ENCODE results near the gene TLCD2. TPM values are rescaled to one million over a fixed set of nuclear protein-coding genes. Genes with fewer than 3 reads are reported as not detected.

The TLCD2 gene
- total and polyA plus RNA-seq, 9 of the 15 experiments (the other 6 are each of a cell fraction or from before 2014, with no cell fraction given), result 0.10 to 0.89 (median 0.58) TPM

GRCh38 chr17:1686086-1686485 lies 24.1 kb downstream of the TLCD2 start (continued):
- no peak for TF ChIP-seq CEBPZ (IDR thresholded peaks at IDR 0.05; ENCODE audit: borderline replicate concordance, low read depth, low read length)
- TF ChIP-seq ARNT (IDR thresholded peaks at IDR 0.05), result no peak
- TF ChIP-seq U2AF1 (optimal IDR thresholded peaks at IDR 0.05; ENCODE audit: low read depth, low read length), result no peak
- TF ChIP-seq EP400 (IDR thresholded peaks at IDR 0.05), result no peak
- no peak for TF ChIP-seq RFX5 (IDR thresholded peaks at IDR 0.05; ENCODE audit: low read depth, low read length)
- TF ChIP-seq, protein P1, sequence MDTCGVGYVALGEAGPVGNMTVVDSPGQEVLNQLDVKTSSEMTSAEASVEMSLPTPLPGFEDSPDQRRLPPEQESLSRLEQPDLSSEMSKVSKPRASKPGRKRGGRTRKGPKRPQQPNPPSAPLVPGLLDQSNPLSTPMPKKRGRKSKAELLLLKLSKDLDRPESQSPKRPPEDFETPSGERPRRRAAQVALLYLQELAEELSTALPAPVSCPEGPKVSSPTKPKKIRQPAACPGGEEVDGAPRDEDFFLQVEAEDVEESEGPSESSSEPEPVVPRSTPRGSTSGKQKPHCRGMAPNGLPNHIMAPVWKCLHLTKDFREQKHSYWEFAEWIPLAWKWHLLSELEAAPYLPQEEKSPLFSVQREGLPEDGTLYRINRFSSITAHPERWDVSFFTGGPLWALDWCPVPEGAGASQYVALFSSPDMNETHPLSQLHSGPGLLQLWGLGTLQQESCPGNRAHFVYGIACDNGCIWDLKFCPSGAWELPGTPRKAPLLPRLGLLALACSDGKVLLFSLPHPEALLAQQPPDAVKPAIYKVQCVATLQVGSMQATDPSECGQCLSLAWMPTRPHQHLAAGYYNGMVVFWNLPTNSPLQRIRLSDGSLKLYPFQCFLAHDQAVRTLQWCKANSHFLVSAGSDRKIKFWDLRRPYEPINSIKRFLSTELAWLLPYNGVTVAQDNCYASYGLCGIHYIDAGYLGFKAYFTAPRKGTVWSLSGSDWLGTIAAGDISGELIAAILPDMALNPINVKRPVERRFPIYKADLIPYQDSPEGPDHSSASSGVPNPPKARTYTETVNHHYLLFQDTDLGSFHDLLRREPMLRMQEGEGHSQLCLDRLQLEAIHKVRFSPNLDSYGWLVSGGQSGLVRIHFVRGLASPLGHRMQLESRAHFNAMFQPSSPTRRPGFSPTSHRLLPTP (IDR thresholded peaks at IDR 0.05; ENCODE audit: borderline replicate concordance, extremely low read depth, insufficient read length), result no peak
- TF ChIP-seq, protein P2, sequence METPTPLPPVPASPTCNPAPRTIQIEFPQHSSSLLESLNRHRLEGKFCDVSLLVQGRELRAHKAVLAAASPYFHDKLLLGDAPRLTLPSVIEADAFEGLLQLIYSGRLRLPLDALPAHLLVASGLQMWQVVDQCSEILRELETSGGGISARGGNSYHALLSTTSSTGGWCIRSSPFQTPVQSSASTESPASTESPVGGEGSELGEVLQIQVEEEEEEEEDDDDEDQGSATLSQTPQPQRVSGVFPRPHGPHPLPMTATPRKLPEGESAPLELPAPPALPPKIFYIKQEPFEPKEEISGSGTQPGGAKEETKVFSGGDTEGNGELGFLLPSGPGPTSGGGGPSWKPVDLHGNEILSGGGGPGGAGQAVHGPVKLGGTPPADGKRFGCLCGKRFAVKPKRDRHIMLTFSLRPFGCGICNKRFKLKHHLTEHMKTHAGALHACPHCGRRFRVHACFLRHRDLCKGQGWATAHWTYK (CRISPR knock-in tag; IDR thresholded peaks at IDR 0.05), result no peak
- TF ChIP-seq, protein P3, sequence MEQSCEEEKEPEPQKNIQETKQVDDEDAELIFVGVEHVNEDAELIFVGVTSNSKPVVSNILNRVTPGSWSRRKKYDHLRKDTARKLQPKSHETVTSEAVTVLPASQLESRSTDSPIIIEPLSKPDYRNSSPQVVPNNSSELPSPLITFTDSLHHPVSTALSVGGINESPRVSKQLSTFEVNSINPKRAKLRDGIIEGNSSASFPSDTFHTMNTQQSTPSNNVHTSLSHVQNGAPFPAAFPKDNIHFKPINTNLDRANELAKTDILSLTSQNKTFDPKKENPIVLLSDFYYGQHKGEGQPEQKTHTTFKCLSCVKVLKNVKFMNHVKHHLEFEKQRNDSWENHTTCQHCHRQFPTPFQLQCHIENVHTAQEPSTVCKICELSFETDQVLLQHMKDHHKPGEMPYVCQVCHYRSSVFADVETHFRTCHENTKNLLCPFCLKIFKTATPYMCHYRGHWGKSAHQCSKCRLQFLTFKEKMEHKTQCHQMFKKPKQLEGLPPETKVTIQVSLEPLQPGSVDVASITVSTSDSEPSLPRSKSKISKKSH (CRISPR knock-in tag; IDR thresholded peaks at IDR 0.05), result no peak
- no peak for TF ChIP-seq ZFP30 (CRISPR knock-in tag; IDR thresholded peaks at IDR 0.05; ENCODE audit: borderline replicate concordance)
